Right renal pelvis (tissue), 4 donors: Measurements from ENCODE around the gene PALM. TPM values are rescaled to one million over a fixed set of nuclear protein-coding genes. Genes with fewer than 3 reads are reported as not detected.
"Not testable (repeated sequence)": the region's sequence is repeated elsewhere in the genome, so short reads cannot be mapped to it uniquely, and the experiment has no call there.

Experiments used
- DNase-seq, 4 donors: peaks; one replicate each; pipeline ENCODE4 v3.0.0-alpha.2; 2013; ENCODE audit warnings: low read depth in 4 of 4, low spot score in 3 of 4, missing footprints in 1 of 4
- polyA plus RNA-seq, 4 donors: library from polyadenylated mRNA; unstranded; fragments of 120-200 nt; gene quantifications; one replicate each; pipeline ENCODE4 v1.2.1, GENCODE V29; 2013; ENCODE audit not compliant: insufficient read length in 4 of 4

The PALM gene
- polyA plus RNA-seq, 4 donors, result 79.7 to 121 (median 87.5) TPM

DNA sequence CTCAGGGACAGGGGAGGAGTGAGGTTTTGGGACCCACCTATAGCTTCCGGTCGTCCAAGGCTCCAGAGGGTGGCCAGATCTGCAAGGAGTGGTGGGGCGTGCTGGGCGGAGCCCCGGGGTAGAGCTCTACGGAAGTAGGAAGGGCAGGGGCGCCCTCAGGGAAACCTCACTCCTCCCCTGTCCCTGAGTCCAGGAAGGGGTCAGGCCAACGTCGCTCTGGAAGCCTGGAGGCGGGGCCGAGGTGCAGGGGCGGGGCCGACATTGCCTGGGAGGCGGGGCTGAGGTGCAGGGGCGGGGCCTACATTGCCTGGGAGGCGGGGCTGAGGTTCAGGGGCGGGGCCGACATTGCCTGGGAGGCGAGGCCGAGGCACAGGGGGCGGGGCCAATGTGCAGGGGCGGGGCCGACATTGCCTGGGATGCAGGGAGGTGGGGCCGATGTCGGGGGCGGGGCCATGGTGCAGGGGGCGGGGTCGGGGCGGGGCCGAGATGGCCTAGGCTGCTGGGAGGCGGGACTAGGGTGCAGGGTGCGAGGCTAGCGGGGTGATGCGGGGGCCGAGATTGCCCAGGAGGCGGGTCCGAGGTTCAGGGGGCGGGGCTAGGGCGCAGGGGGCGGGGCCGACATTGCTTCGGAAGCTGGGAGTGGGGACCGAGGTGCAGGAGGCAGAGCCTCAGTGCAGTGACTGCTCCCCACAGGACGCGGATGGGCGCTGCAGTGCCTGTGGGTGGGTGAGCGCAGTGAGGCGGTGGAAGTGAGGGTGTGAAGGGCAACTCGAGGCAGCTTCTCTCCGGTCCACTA, 4.9 kb upstream of the PALM start:
- no peak for DNase-seq

DNA sequence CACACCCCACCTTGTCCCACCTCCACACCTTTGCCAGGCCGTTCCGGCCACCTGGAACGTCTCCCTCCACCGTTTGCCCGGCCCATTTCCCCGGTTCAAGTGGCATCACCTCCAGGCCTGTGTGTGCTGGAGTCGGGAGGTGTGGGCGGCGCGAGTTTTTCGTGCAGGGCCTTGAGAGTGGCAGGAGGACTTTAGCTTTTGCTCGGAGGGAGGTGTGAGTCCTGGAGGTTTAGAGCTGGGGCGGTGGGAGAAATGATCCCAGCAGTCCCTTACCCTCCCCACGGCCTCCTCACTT, 4.3 kb upstream of the PALM start:
- DNase-seq, result no peak

DNA sequence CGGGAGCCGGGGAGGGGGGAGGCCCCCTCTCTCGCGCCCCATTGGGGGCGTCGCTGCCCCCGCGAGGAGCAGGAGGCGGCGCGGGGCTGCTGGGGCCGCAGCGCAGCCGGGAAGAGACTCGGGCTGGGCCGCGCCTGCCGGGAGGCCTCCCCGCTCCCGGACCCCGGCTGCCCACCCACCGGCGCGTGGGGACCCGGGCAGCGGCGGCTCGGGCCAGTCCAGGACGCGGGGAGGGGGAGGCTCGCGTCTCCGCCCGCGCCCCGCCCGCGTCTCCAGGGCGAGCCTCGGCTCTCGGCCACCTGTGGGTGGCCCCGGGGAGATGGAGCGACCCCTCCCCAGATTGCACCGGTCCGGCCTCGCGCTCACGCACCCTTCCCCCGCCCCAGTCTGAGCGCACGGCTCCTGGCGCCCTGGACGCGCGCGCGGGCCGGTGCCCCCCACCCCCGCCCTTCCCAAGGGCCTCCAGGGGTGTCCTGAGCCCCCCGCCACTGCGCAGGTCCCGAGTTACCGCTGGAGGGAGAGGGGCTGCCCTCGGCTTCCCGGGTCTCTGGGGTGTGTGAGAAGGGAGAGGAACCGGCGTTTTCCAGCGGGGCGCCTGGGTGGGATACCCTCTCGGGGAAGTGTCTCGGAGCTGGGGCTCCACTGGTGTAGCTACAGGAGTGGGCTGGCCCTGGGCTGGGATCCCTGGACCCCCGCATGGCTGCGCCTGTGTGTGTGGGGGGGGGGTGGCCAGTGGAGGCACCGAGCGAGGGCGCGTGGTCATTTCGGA, 645 bp downstream of the PALM start:
- no peak for DNase-seq

DNA sequence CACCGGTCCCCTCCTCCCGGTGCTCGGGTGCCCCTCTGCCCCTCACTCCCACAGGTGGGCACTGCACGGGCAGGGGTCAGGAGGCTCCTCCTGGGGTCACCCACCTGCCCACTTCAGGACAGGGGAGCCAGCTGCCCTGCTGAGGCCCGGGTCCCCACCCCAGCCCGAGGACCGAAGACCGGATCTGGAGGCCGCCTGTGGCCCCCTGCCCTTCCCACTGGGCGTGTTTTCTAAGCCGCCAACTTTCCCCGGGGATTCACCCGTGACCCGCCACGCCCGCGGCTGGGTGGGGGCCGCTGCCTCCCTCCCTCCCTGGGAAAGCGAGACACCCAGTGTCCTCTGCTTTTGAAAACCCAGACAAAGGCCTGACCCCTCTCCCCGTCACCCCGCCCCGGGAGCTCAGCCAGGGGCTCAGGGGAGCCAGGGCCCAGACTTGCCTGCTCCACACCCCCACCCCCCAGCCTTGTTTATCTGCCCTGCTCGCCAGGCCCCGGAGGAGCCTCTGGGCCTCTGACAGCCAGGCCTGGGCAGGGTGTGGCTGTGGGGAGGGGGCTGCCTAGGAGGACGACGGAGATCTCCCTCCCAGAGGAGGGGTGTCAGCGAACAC, 1.3 kb downstream of the PALM start:
- DNase-seq, result no peak

DNA sequence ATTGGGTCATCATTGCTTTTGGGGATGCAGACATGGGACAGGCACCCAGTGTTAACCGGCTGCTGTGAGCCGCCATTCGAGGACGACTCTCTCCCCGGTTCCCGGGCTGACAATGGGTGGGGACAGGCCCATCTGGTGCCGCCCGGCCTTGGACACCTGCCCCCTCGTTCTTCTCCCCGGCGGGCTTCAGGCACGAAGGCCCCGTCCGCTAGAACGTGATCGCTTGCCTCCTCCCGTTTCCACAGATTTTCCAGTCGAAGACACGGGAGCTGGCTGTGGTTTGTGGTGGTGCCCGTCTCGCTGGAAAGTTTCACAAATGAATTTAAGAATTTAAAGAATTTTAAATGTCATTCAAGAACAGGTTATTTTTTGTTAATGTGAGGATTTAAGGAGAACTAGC, 2.0 kb downstream of the PALM start:
- no peak for DNase-seq

DNA sequence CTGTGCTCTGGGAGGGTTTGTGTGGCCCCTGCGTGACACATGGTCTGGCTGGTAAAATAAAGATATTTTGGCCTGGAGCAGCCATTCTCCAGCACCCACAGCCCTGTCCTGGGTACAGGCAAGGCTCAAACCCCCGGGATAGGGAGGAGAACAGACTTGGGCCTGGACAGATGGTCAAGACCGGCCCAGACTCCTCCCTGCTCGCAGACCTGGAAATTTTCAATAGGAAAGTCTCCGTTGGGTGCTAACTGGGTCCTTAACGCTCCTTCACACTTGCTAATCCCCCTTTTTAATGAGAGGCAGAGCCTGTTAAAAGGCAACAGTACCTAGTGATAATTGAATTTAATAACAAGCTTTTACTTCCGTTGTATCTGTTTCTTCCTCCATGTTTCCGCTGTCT, 2.5 kb downstream of the PALM start:
- no peak for DNase-seq

DNA sequence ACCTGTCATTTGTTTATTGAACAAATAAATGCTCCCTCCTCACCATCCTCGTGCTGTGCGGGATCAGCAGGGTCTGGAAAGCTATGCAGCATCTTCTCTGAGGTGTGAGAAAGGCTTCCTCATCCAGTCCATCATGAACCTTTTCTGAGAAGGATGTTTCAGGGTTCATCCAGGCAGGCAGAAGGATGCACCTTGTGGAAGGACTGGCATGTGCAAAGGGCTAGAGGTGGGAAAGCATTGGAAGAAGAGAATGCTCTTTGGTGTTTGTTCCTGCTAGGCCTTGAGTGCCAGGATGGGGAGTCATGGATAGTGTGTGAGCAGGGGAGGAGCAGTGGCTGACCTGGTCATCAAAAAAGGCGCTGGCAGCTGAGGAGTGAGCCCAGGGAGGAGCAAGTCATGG, 6.6 kb downstream of the PALM start:
- DNase-seq, result no peak

DNA sequence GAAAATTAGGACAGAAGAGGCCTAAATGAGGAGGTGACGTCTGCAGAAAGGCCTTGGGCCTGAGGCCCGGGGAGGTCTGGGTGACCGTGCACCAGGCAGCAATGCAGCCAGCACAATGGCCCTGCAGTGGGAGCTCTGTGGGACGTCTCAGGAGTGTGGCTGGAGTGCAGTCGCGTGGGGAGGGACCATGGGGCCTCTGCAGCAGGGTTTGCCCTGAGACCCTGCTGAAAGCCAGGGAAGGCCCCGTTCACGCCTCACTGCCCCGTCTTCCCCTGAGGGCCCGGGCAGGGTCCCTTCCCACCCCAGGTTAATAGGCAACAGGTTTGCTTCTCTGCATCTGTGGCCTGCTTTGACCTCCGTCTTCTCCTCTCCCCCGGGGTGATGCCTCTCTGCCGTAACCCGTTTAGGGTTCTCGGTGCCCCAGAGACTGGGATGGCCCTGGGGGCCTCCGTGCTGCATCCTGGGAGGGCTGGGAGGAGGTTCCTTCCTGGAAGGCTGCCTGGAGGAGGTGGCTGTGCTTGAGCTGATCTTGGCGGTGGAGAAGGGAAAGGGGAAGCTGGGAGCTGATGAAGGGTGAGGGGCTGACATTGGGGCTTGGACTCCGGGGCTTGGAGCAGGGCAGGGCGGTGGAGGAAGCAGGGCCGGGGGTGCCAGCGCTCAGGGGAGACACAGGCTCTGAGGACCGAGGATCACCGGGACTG, 9.7 kb downstream of the PALM start:
- DNase-seq, result no peak

DNA sequence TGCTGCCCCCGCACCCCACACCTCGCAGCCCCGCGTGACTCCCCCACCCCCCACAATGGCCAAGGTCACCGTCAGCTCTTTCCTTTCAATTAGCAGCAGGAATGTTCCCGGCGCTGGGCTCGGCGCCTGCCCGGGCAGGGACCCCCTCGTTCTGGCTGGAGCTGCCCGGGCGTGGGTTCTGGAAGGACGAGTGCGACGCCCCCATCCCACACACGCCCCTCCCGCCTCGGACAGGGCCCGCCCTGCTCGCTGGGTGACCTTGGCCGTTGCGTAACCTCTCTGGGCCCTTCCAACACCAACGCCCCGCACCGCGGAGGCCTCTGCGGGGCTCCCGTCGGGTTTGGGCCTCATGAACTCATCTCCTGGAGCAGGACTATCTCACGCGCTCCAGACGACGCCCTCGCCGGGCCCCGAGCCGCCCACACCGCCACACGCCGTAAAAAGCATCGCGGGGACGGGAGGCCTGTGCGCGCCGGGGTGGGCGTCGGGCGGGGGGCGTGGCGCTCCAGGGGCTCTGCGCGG, 10.3 kb downstream of the PALM start:
- no peak for DNase-seq

DNA sequence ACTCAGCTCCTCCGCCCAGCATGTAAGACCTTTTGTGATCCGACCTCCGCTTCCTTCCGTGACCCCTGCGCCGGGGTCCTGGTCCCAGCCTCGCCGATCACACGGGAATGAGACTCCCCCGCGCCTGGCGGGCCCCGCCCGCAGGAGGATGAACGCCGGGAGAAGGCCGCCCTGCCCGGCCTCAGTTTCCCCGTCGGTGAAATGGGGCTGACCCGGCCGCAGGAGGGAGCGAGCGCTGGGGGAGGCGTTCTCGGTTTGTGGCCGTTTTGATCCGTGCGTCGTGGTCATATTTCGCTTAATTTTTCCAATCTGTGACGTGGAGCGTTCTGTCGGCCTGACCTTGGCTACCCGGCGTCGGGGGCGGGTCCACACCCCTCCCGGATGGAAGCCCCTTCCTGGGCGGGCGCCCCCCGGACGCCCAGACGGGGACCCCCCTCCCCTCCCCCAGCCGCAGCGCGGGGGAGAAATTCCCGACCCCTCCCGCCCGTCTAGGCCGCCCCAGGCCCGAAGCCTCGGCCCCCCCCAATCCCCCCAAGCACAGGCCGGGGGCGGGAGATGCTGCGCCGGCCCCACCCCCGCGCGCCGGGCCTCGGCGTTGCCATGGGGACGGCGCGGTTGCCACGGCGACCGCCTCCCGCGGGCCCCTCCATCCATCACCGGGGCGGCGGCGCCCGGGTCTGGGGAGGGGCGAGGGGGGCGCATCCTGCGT, 11.1 kb downstream of the PALM start:
- DNase-seq, result no peak

DNA sequence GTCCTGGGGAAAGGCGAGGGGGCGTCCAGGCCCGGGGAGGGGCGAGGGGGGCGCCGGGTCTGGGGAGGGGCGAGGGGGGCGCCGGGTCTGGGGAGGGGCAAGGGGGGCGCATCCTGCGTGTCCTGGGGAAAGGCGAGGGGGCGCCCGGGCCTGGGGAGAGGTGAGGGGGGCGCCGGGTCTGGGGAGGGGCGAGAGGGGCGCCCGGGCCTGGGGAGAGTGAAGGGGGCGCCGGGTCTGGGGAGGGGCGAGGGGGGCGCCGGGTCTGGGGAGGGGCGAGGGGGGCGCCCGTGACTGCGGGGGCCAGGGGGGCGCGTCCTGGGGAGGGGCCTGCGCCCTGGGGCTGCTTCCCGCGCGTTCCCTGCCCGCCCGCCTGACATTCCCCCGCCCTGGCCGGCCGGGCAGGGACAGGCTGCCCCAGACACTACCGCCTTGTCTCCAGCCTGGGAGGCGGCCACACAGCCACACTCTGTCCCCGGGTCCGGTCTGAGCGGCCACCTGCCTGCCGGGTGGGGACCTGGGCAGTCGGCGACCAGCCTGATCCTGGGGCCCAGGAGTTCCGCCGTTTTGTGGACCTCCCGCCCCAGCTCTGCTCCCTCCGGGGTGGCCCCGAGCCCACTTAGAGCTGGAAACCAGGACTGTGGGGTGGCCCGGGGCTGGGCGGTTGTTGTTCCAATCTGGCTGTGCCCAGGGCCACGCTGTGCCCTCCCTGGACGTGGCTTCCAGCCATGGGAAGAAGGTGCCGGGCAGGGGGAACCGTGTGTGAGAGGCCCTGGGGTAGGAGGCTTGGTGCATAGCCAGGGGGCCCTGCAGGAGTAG, 11.8 kb downstream of the PALM start:
- no peak for DNase-seq

DNA sequence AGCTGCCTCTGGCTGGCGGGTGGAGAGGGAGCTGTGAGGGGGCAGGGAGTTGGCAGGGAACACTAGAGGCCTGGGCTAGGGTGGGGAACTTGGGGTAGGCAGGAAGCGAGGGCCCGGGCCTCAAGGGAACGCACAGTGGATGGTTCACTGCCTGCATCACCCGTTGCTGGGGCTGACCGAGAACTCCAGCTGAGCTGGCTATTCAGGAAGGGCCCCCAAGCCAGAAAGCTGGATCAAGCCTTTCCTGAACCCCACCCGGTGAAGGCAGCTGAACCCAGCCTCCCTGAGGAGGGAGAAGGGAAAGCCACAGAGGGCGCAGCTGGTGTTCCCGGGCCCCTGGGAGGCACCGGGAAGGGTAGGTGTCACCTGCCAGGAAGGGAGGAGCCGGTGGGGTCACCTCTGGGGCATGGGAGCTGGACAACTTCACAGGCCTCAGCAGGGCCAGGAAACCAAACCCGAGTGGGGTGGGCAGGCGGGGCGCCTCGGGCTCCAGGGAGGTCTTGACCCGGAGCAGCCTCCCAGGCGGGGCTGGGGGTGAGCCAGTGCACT, 13.9 kb downstream of the PALM start:
- DNase-seq, result no peak

DNA sequence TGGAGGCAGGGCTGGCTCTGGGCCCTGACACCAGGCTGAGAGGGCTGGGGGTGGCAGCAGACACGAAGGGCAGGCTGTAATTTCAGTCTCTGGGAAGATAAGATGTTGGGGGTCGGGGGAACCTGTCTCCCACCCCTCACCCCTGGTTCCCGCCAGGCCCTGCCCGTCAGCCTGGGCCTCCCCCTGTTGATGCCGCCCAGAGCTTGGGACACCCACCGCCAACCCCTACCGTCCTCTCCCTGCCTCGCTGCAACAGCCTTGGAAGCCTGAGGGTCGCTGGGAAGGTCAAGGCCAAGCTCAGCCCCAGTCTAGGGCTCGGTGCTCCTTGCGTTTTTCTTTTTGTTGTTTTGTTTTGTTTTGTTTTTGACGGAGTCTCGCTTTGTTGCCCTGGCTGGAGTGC, 14.5 kb downstream of the PALM start:
- DNase-seq, result no peak

DNA sequence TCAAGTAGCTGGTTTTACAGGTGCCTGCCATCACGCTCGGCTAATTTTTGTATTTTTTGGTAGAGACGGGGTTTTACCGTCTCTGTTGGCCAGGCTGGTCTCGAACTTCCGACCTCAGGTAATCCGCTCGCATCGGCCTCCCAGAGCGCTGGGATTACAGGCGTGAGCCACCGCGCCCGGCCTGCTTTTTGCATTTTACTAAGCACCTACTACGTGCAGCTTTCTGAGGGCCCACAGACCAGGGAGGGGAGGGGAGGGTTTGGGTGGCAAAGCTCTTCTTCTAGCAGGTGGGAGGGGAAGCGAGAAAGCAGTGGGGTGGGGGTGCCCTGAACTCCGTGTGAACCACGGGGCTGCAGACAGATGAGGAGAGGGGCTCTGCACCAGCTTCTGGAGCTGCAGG, 15.0 kb downstream of the PALM start:
- no peak for DNase-seq

DNA sequence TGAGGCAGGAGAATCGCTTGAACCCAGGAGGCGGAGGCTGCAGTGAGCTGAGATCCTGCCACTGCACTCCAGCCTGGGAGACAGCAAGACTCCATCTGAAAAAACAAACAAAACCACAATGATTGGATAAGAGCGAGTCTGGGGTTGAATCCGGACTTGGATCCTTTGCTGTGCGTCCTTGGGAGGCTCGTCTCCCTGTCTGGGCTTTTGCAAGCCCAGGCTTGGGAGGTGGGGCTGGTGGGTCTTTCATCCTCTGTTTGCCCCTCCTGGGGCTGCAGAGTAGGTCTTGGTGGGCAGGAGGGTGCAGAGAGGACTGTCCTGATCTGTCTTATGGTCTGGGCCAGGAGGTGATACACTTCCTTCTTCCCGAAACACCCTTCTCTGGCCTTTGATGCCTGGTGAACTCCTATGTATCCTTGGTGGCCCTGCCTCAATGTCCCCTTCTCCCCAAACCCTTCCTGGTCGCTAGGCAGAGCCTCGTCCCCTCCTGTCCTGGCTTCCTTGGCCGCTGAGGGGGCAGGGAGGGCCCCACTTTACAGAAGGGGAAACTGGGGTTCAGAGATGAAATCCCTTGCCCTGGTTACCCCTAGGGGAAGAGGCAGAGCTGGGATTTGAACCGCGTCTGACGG, 16.8 kb downstream of the PALM start:
- DNase-seq, result no peak

DNA sequence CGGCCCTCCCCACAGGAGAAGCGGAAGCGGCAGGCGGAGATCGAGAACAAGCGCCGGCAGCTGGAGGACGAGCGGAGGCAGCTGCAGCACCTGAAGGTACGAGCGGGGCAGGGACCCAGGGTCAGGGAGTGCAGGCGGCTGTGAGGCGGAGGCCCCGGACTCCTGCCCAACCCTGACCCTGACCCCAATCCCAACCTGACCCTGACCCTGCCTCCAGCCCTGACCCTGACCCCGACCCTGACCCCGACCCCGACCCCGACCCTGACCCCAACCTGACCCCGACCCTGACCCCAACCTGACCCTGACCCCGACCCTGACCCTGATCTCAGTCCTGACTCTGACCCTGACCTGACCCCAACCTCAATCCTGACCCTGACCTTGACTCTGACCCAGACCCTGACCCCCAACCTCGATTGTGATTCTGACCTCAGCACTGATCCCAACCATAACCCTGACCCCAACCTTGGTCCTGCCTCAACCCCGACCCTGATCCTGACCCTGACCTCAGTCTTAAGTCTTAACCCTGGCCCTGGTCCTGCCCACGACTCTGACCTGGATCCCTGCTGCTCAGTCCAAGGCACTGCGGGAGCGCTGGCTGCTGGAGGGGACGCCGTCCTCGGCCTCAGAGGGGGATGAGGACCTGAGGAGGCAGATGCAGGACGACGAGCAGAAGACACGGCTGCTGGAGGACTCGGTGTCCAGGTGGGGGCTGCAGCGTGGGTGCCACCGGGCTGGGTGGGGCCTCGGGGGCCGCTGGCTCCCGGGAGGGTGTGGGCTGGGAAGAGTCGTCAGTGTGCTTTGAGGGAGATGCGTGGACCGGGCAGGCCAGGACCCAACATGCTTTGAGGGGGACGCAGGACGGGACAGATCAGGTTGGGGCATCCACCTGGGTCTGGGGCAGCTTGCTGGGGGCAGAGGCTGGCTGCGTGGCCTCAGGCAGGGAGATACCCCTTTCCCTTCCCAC, 18.5 kb downstream of the PALM start:
- DNase-seq, result no peak

DNA sequence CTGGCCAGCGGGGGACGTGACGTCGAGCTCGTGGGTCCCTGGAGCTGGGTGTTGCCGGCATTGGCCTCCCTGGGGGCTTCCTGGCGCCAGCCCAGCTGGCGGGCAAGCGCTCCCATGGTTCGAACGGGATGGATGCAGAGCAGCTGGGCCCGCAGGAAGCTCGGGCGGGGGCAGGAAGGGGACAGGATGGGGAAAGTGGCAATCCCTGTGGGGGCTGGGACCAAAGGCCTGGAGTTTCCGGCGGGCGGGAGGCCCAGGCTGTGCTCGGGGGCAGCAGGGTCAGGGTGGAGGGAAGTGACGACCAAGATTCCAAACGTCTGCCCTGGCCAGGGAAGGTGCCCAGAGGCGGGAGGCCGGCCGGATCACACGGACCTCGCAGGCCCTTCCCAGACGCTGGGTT, 19.3 kb downstream of the PALM start:
- no peak for DNase-seq

DNA sequence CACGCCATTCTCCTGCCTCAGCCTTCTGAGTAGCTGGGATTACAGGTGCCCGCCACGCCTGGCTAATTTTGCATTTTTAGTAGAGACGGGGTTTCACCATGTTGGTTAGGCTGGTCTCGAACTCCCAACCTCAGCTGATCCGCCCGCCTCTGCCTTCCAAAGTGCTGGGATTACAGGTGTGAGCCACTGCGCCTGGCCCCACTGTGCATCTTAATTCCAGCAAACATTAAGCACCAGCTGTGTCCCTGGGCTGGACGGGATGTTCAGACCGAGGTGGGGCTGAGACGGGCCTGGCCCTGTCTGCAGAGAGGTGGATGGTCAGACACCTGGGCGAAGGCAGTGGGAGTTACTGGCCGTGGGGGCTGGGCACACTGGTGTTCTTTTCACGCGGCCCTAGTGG, 20.8 kb downstream of the PALM start:
- not testable (repeated sequence) for DNase-seq
